ENCODE results near the gene CFAP69.

The CFAP69 gene

GRCh38 chr7:90269163-90269562 lies 24.2 kb downstream of the CFAP69 start:
- no peak for DNase-seq (ENCODE audit: extremely low read depth in 1 of 2, low read depth in 1 of 2)

GRCh38 chr7:90270431-90271178 lies 25.6 kb downstream of the CFAP69 start:
- DNase-seq (ENCODE audit: extremely low read depth in 1 of 2, low read depth in 1 of 2): no peak

- DNase-seq (ENCODE audit: extremely low read depth in 1 of 2, low read depth in 1 of 2): no peak
Observed at GRCh38 chr7:90271753-90272152, 26.8 kb downstream of the CFAP69 start.

- DNase-seq (ENCODE audit: extremely low read depth in 1 of 2, low read depth in 1 of 2): no peak
Observed at GRCh38 chr7:90272242-90272641, 27.3 kb downstream of the CFAP69 start.

GRCh38 chr7:90274161-90274560 lies 29.2 kb downstream of the CFAP69 start:
- DNase-seq (ENCODE audit: extremely low read depth in 1 of 2, low read depth in 1 of 2): no peak

- DNase-seq (ENCODE audit: extremely low read depth in 1 of 2, low read depth in 1 of 2): no peak
Observed at GRCh38 chr7:90276033-90276728, 31.2 kb downstream of the CFAP69 start.

- no peak for DNase-seq (ENCODE audit: extremely low read depth in 1 of 2, low read depth in 1 of 2)
Observed at GRCh38 chr7:90288154-90288553, 43.2 kb downstream of the CFAP69 start.

GRCh38 chr7:90290244-90291113 lies 45.5 kb downstream of the CFAP69 start:
- DNase-seq (ENCODE audit: extremely low read depth in 1 of 2, low read depth in 1 of 2): no peak

GRCh38 chr7:90298145-90299038 lies 53.4 kb downstream of the CFAP69 start:
- DNase-seq (ENCODE audit: extremely low read depth in 1 of 2, low read depth in 1 of 2): no peak

GRCh38 chr7:90303241-90303640 lies 58.3 kb downstream of the CFAP69 start:
- no peak for DNase-seq (ENCODE audit: extremely low read depth in 1 of 2, low read depth in 1 of 2)

- DNase-seq (ENCODE audit: extremely low read depth in 1 of 2, low read depth in 1 of 2): no peak
Observed at GRCh38 chr7:90309872-90310271, 64.9 kb downstream of the CFAP69 start.

- no peak for DNase-seq (ENCODE audit: extremely low read depth in 1 of 2, low read depth in 1 of 2)
Observed at GRCh38 chr7:90311175-90311574, 66.2 kb downstream of the CFAP69 start.

GRCh38 chr7:90312745-90313144 lies 67.8 kb downstream of the CFAP69 start:
- DNase-seq (ENCODE audit: extremely low read depth in 1 of 2, low read depth in 1 of 2): no peak

GRCh38 chr7:90313907-90314306 lies 68.9 kb downstream of the CFAP69 start:
- no peak for DNase-seq (ENCODE audit: extremely low read depth in 1 of 2, low read depth in 1 of 2)

GRCh38 chr7:90320014-90320413 lies 75.0 kb downstream of the CFAP69 start:
- DNase-seq (ENCODE audit: extremely low read depth in 1 of 2, low read depth in 1 of 2): no peak

- DNase-seq (ENCODE audit: extremely low read depth in 1 of 2, low read depth in 1 of 2): no peak
Observed at GRCh38 chr7:90320418-90320800, 75.4 kb downstream of the CFAP69 start.

- no peak for DNase-seq (ENCODE audit: extremely low read depth in 1 of 2, low read depth in 1 of 2)
Observed at GRCh38 chr7:90320801-90321494, 76.0 kb downstream of the CFAP69 start, which contains the start of gene FAM237B. FAM237B (minus strand) TSS chr7:90321304; CDS start chr7:90319748, 1,556 bp downstream.

- DNase-seq (ENCODE audit: extremely low read depth in 1 of 2, low read depth in 1 of 2): no peak
Observed at GRCh38 chr7:90322837-90323236, 77.9 kb downstream of the CFAP69 start.

- DNase-seq (ENCODE audit: extremely low read depth in 1 of 2, low read depth in 1 of 2): no peak
Observed at GRCh38 chr7:90326500-90326899, 81.5 kb downstream of the CFAP69 start.
